Progenitor cell of endocrine pancreas (in vitro differentiated cells): ENCODE data around the gene PDLIM4. TPM values are rescaled to one million over a fixed set of nuclear protein-coding genes. Genes with fewer than 3 reads are reported as not detected.

ENCODE experiments used
- DNase-seq: peaks from one replicate; pipeline ENCODE4 v3.0.0; 2021; ENCODE audit warnings: low spot score; ENCODE audit not compliant: unreplicated experiment
- H3K27ac Mint-ChIP-seq: 2 replicates; pipeline ENCODE4 v1.8.0; 2021; ENCODE audit warnings: mild to moderate bottlenecking, moderate library complexity, mixed read lengths
- H3K27me3 Mint-ChIP-seq: 2 replicates; pipeline ENCODE4 v1.8.0; 2021; ENCODE audit warnings: mixed read lengths
- H3K36me3 Mint-ChIP-seq: 2 replicates; pipeline ENCODE4 v1.8.0; 2022; ENCODE audit warnings: mixed read lengths; ENCODE audit not compliant: insufficient read depth
- H3K4me1 Mint-ChIP-seq: 2 replicates; pipeline ENCODE4 v1.8.0; 2021; ENCODE audit warnings: low read depth, mixed read lengths
- H3K4me3 Mint-ChIP-seq: 2 replicates; pipeline ENCODE4 v1.8.0; 2021; ENCODE audit warnings: low read depth, mild to moderate bottlenecking, moderate library complexity, mixed read lengths
- H3K9me3 Mint-ChIP-seq: 2 replicates; pipeline ENCODE4 v1.8.0; 2021; ENCODE audit warnings: low read depth, mixed read lengths
- CTCF ChIP-seq: fragments of 200-600 bp; sonication (generic); IDR thresholded peaks from one replicate; pipeline ENCODE4 v1.5.0; 2021; ENCODE audit warnings: antibody characterized with exemption, mild to moderate bottlenecking; ENCODE audit not compliant: unreplicated experiment
- total RNA-seq: library from RNA; stranded (reverse); gene quantifications from 2 replicates; pipeline ENCODE4 v1.2.1, GENCODE V29; 2021

PDLIM4 gene
- total RNA-seq, 1 donor from 2014 or later, result 14.7 TPM

- no peaks in the 10 kb centered on the region for H3K9me3 Mint-ChIP-seq
- H3K4me3 Mint-ChIP-seq, result no peak overlapping the region
- H3K27me3 Mint-ChIP-seq, result no peaks in the 10 kb centered on the region
- no peak overlapping the region for H3K27ac Mint-ChIP-seq
- DNase-seq, result no peak
- peaks cover 6% of the 10 kb centered on the region for H3K4me1 Mint-ChIP-seq
- no peak for TF ChIP-seq CTCF
- H3K36me3 Mint-ChIP-seq, result peaks cover 4% of the 10 kb centered on the region
Observed at GRCh38 chr5:132219289-132219970, 38.1 kb upstream of the PDLIM4 start.

GRCh38 chr5:132219981-132220380 is 37.5 kb upstream of the PDLIM4 start:
- Mint-ChIP-seq H3K4me1 (peaks cover 6% of the 10 kb centered on the region), H3K4me3 (no peak overlapping the region), H3K36me3 (peaks cover 4% of the 10 kb centered on the region), H3K27me3 (peaks cover 4% of the 10 kb centered on the region), H3K9me3 (no peaks in the 10 kb centered on the region), H3K27ac (no peak overlapping the region)
- no peak for DNase-seq
- no peak for TF ChIP-seq CTCF

- no peak for DNase-seq
- Mint-ChIP-seq H3K27me3 (peaks cover 9% of the 10 kb centered on the region), H3K27ac (no peak overlapping the region), H3K4me3 (no peak overlapping the region), H3K36me3 (peaks cover 2% of the 10 kb centered on the region), H3K9me3 (no peaks in the 10 kb centered on the region), H3K4me1 (peaks cover 6% of the 10 kb centered on the region)
- TF ChIP-seq CTCF, result no peak
Observed at GRCh38 chr5:132220491-132220890, 37.0 kb upstream of the PDLIM4 start.

- Mint-ChIP-seq H3K4me1 (peaks cover 9% of the 10 kb centered on the region), H3K27ac (no peak overlapping the region), H3K4me3 (no peak overlapping the region), H3K36me3 (no peaks in the 10 kb centered on the region), H3K9me3 (no peaks in the 10 kb centered on the region), H3K27me3 (peaks cover 21% of the 10 kb centered on the region)
- TF ChIP-seq CTCF, result no peak
- no peak for DNase-seq
Observed at GRCh38 chr5:132221781-132222648, 35.5 kb upstream of the PDLIM4 start.

GRCh38 chr5:132222649-132223038 is 34.9 kb upstream of the PDLIM4 start:
- Mint-ChIP-seq H3K27me3 (peaks cover 22% of the 10 kb centered on the region), H3K4me1 (peaks cover 10% of the 10 kb centered on the region), H3K27ac (no peak overlapping the region), H3K9me3 (no peaks in the 10 kb centered on the region), H3K4me3 (no peak overlapping the region), H3K36me3 (no peaks in the 10 kb centered on the region)
- no peak for DNase-seq
- TF ChIP-seq CTCF, result no peak
